HCT116 (cell line): ENCODE data around the gene NCKAP5L. TPM values are rescaled to one million over a fixed set of nuclear protein-coding genes. Genes with fewer than 3 reads are reported as not detected.

Source experiments
- ATAC-seq: fragments of 200-7000 bp; cut with Tn5 transposase; 2 replicates; pipeline ENCODE4 v1.9.1; 2020; ENCODE audit warnings: mild to moderate bottlenecking, moderate library complexity
- BruUV-seq: library from RNA; stranded (reverse); fragments of 400-500 nt; replicated peaks from 2 replicates; lab custom pipeline; 2021; lab: Mats Ljungman, UMichigan
- CTCF ChIA-PET: fragments of 300-600 bp; sonication (Branson Sonifier 250); formaldehyde crosslinking; loops from one replicate; lab custom pipeline; 2021; ENCODE audit warnings: antibody characterized with exemption; lab: Charles Lee
- POLR2A ChIA-PET: fragments of 300-600, 350-600 bp; sonication (Branson Sonifier 250); formaldehyde crosslinking; loops from one replicate; lab custom pipeline; 2021; ENCODE audit warnings: antibody characterized with exemption; lab: Charles Lee
- RAD21 ChIA-PET, 2 experiments: fragments of 300-600 bp; sonication (Branson Sonifier 250); formaldehyde crosslinking; loops; one replicate each; lab custom pipeline; 2023; ENCODE audit warnings: low total read pairs in 2 of 2; ENCODE audit not compliant: uncharacterized antibody in 2 of 2, unreplicated experiment in 2 of 2, low non-redundant PET in 1 of 2; lab: Charles Lee
- DNase-seq: peaks from one replicate; pipeline ENCODE4 v3.0.0-alpha.2; 2010; ENCODE audit warnings: low read depth, low spot score
- H2AFZ ChIP-seq: fragments of 200-600 bp; shearing (Covaris generic), sonication (generic); 2 replicates; pipeline ENCODE4 v1.6.1; 2017; ENCODE audit warnings: low read depth, mixed run types, mixed read lengths, antibody characterized with exemption, low read length; ENCODE audit not compliant: poor library complexity, severe bottlenecking
- H3K27ac ChIP-seq: 2 replicates; pipeline ENCODE4 v1.5.1; 2012; ENCODE audit warnings: low read depth, low read length
- H3K27me3 ChIP-seq: fragments of 200-600 bp; sonication (generic); 2 replicates; pipeline ENCODE4 v1.6.1; 2016; ENCODE audit warnings: mixed run types, low read length, mixed read lengths; ENCODE audit not compliant: insufficient read depth
- H3K36me3 ChIP-seq, 2 experiments: fragments of 200-500 bp in 1 of 2; fragments of 200-600 bp in 1 of 2; sonication (Bioruptor generic) in 1 of 2; sonication (generic) in 1 of 2; 2 replicates each; pipeline versions ENCODE4 v1.5.1 to v1.6.1; 2014 to 2016; ENCODE audit warnings: low read length in 2 of 2, inconsistent platforms in 1 of 2, mixed read lengths in 1 of 2, mixed run types in 1 of 2; ENCODE audit not compliant: insufficient read depth in 2 of 2, control insufficient read depth in 1 of 2
- H3K4me1 ChIP-seq, 2 experiments: fragments of 200-600 bp in 1 of 2; sonication (generic) in 1 of 2; 2 replicates each; pipeline versions ENCODE4 v1.5.1 to v1.6.1; 2012 to 2017; ENCODE audit warnings: low read length in 2 of 2, inconsistent platforms in 1 of 2, mild to moderate bottlenecking in 1 of 2, mixed read lengths in 1 of 2, mixed run types in 1 of 2, moderate library complexity in 1 of 2; ENCODE audit not compliant: insufficient read depth in 2 of 2, control insufficient read depth in 1 of 2
- H3K4me2 ChIP-seq: fragments of 200-600 bp; sonication (generic); 2 replicates; pipeline ENCODE4 v1.6.1; 2017; ENCODE audit warnings: mixed run types, low read length, mixed read lengths
- H3K4me3 ChIP-seq, 2 experiments: fragments of 200-600 bp in 1 of 2; sonication (generic) in 1 of 2; replicated peaks in 1 of 2; 2 replicates each; pipeline ENCODE4 v1.5.1; 2011 to 2016; ENCODE audit warnings: low read length in 2 of 2, control low read depth in 1 of 2, low read depth in 1 of 2, mild to moderate bottlenecking in 1 of 2, mixed read lengths in 1 of 2, mixed run types in 1 of 2
- H3K79me2 ChIP-seq: fragments of 200-600 bp; sonication (generic); 2 replicates; pipeline ENCODE4 v1.6.1; 2017; ENCODE audit warnings: mild to moderate bottlenecking, mixed run types, low read length, moderate library complexity, mixed read lengths; ENCODE audit not compliant: insufficient read depth
- H3K9ac ChIP-seq: fragments of 200-600 bp; sonication (generic); 2 replicates; pipeline ENCODE4 v1.6.1; 2016; ENCODE audit warnings: low read length, mixed read lengths
- H3K9me2 ChIP-seq: fragments of 200-600 bp; sonication (generic), shearing (Covaris generic); 2 replicates; pipeline ENCODE4 v1.6.1; 2017; ENCODE audit warnings: mixed run types, mild to moderate bottlenecking, moderate library complexity; ENCODE audit not compliant: insufficient read depth
- H3K9me3 ChIP-seq, 2 experiments: fragments of 200-500 bp in 1 of 2; fragments of 200-600 bp in 1 of 2; sonication (Bioruptor generic) in 1 of 2; sonication (generic) in 1 of 2; 2 replicates each; pipeline ENCODE4 v1.6.1; 2014 to 2017; ENCODE audit warnings: low read length in 2 of 2, mixed read lengths in 2 of 2, inconsistent platforms in 1 of 2, low read depth in 1 of 2, mild to moderate bottlenecking in 1 of 2, mixed run types in 1 of 2, moderate library complexity in 1 of 2; ENCODE audit not compliant: control insufficient read depth in 1 of 2, insufficient read depth in 1 of 2
- H4K20me1 ChIP-seq: fragments of 200-600 bp; sonication (generic), shearing (Covaris generic); 2 replicates; pipeline ENCODE4 v1.6.1; 2017; ENCODE audit warnings: mixed run types, mild to moderate bottlenecking, moderate library complexity; ENCODE audit not compliant: insufficient read depth
- SP1 ChIP-seq: IDR thresholded peaks from 2 replicates; pipeline ENCODE4 v1.6.1; 2012; ENCODE audit warnings: low read depth
- SRF ChIP-seq: IDR thresholded peaks from 2 replicates; pipeline ENCODE4 v1.6.1; 2012; ENCODE audit warnings: low read depth
- TCF7L2 ChIP-seq: IDR thresholded peaks from 2 replicates; pipeline ENCODE4 v1.7.0; 2011; ENCODE audit warnings: borderline replicate concordance, inconsistent platforms; ENCODE audit not compliant: insufficient read depth, insufficient read length; ENCODE audit errors: extremely low read depth
- ZFX ChIP-seq: fragments of 450-650 bp; IDR thresholded peaks from 2 replicates; pipeline ENCODE4 v1.6.1; 2017
- intact Hi-C: fragments of 100-400 bp; cut with micrococcal nuclease; formaldehyde crosslinking; loops from 2 replicates; pipeline ENCODE4 v1.10.0; 2022
- total RNA-seq: library from RNA; stranded (reverse); gene quantifications from one replicate; pipeline ENCODE4 v1.2.1, GENCODE V29; 2021; ENCODE audit not compliant: unreplicated experiment
- TF ChIP-seq, protein P1 (sequence below): IDR thresholded peaks from 2 replicates; pipeline ENCODE4 v1.6.1; 2012; ENCODE audit warnings: low read depth
- TF ChIP-seq, protein P2 (sequence below): IDR thresholded peaks from 2 replicates; pipeline ENCODE4 v1.6.1; 2012

NCKAP5L gene
- total RNA-seq, 1 experiment from 2014 or later, result 12.1 TPM

- POLR2A ChIA-PET, result interaction anchor here (0.7 to 2.0 kb wide), 46 partner anchors 8 to 370 kb away, joined by 3 to 32 read pairs (median 5); partner anchors contain the start of genes BCDIN3D, COX14, NCKAP5L and PRPF40B
- RAD21 ChIA-PET, result interaction anchor here (0.6 to 0.7 kb wide), 3 partner anchors 19 to 297 kb away, joined by 3 read pairs; partner anchors contain the start of gene PRPF40B (in 1 of the 2)
- peak; percentile 59 for DNase-seq
- H3K27me3 ChIP-seq, result no peaks in the 10 kb centered on the region
- H3K4me2 ChIP-seq, result peak overlapping the region; percentile 90
- peaks cover 57% of the 10 kb centered on the region for H3K79me2 ChIP-seq
- no peak overlapping the region for H2AFZ ChIP-seq
- no peaks in the 10 kb centered on the region for H3K9me2 ChIP-seq
- H4K20me1 ChIP-seq, result peaks cover 26% of the 10 kb centered on the region; the same call in 1 of the 2 replicates
- TF ChIP-seq, protein P1, sequence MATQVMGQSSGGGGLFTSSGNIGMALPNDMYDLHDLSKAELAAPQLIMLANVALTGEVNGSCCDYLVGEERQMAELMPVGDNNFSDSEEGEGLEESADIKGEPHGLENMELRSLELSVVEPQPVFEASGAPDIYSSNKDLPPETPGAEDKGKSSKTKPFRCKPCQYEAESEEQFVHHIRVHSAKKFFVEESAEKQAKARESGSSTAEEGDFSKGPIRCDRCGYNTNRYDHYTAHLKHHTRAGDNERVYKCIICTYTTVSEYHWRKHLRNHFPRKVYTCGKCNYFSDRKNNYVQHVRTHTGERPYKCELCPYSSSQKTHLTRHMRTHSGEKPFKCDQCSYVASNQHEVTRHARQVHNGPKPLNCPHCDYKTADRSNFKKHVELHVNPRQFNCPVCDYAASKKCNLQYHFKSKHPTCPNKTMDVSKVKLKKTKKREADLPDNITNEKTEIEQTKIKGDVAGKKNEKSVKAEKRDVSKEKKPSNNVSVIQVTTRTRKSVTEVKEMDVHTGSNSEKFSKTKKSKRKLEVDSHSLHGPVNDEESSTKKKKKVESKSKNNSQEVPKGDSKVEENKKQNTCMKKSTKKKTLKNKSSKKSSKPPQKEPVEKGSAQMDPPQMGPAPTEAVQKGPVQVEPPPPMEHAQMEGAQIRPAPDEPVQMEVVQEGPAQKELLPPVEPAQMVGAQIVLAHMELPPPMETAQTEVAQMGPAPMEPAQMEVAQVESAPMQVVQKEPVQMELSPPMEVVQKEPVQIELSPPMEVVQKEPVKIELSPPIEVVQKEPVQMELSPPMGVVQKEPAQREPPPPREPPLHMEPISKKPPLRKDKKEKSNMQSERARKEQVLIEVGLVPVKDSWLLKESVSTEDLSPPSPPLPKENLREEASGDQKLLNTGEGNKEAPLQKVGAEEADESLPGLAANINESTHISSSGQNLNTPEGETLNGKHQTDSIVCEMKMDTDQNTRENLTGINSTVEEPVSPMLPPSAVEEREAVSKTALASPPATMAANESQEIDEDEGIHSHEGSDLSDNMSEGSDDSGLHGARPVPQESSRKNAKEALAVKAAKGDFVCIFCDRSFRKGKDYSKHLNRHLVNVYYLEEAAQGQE, result no peak
- TF ChIP-seq TCF7L2, result peak; percentile 76
- no peak for TF ChIP-seq SRF
- TF ChIP-seq SP1, result no peak
- TF ChIP-seq, protein P2, sequence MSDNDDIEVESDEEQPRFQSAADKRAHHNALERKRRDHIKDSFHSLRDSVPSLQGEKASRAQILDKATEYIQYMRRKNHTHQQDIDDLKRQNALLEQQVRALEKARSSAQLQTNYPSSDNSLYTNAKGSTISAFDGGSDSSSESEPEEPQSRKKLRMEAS, result peak; percentile 50; the same call in 1 of the 2 replicates
- peak; percentile 53; the same call in 1 of the 2 replicates for TF ChIP-seq ZFX
- H3K4me3 ChIP-seq, result peak overlapping the region; percentile 83 to 89
- H3K27ac ChIP-seq, result peak overlapping the region; percentile 66
- CTCF ChIA-PET, result interaction anchor here (0.5 to 2.0 kb wide), 35 partner anchors 8 to 795 kb away, joined by 3 to 11 read pairs (median 4); partner anchors contain the start of gene PRPF40B
- peak; percentile 70 for ATAC-seq
- TSS peak; percentile 42 for BruUV-seq
- H3K4me1 ChIP-seq, result peaks cover 8 to 21% of the 10 kb centered on the region in 2 experiments; a peak in 3 of 4 replicates
- no peaks in the 10 kb centered on the region for H3K9me3 ChIP-seq
- peak overlapping the region; percentile 87 for H3K9ac ChIP-seq
- intact Hi-C loops, result loop anchor here (1.0 kb wide), 1 partner anchor 35 kb away; the partner anchor contains the start of gene FMNL3
- peaks cover 2 to 4% of the 10 kb centered on the region in 2 experiments; a peak in 1 of 4 replicates for H3K36me3 ChIP-seq
Measured at GRCh38 chr12:49741882-49742620, 86.2 kb downstream of the NCKAP5L start.

Other genes with a start within 250 kb of the NCKAP5L start
- 0.42 TPM for gene FAM186B, start 222.8 kb downstream of the NCKAP5L start, total RNA-seq
- gene PRPF40B, start 204.9 kb downstream of the NCKAP5L start, total RNA-seq, result 29.0 TPM
- gene FMNL3, start 121.0 kb downstream of the NCKAP5L start, total RNA-seq, result 3.5 TPM
- 510 TPM for gene TMBIM6, start 86.9 kb downstream of the NCKAP5L start, total RNA-seq
- 5.7 TPM for gene BCDIN3D, start 14.7 kb upstream of the NCKAP5L start, total RNA-seq
- not detected for gene FAIM2, start 75.5 kb upstream of the NCKAP5L start, total RNA-seq
- gene AQP2, start 122.3 kb upstream of the NCKAP5L start, total RNA-seq, result not detected
- not detected for gene AQP5, start 133.5 kb upstream of the NCKAP5L start, total RNA-seq
- not detected for gene AQP6, start 144.5 kb upstream of the NCKAP5L start, total RNA-seq
- gene RACGAP1, start 197.1 kb upstream of the NCKAP5L start, total RNA-seq, result 147 TPM
- gene ASIC1, start 229.2 kb upstream of the NCKAP5L start, total RNA-seq, result 28.9 TPM